ELR (cell line): ENCODE data around the gene ANXA2R.
A peak's percentile ranks its signal among the peaks of the same experiment; 100 is the strongest.
"Not testable (repeated sequence)": the region's sequence is repeated elsewhere in the genome, so short reads cannot be mapped to it uniquely, and the experiment has no call there.

Source experiments
- DNase-seq: peaks from one replicate; pipeline ENCODE4 v3.0.0-alpha.2; 2015; ENCODE audit warnings: low read depth

ANXA2R gene

GRCh38 chr5:43033841-43034590, 6.1 kb downstream of the ANXA2R start:
- no peak for DNase-seq

- no peak for DNase-seq
Measured at GRCh38 chr5:43027054-43027785, 12.9 kb downstream of the ANXA2R start.

GRCh38 chr5:43025184-43025950, 14.8 kb downstream of the ANXA2R start:
- DNase-seq, result not testable (repeated sequence)

GRCh38 chr5:43024217-43024616, 15.9 kb downstream of the ANXA2R start:
- no peak for DNase-seq

GRCh38 chr5:43021151-43021550, 19.0 kb downstream of the ANXA2R start:
- DNase-seq, result no peak

- DNase-seq, result peak; percentile 56
Measured at GRCh38 chr5:43020399-43020746, 19.7 kb downstream of the ANXA2R start.

- DNase-seq, result peak; percentile 93
Measured at GRCh38 chr5:43019614-43020398, 20.3 kb downstream of the ANXA2R start.

- DNase-seq, result no peak
Measured at GRCh38 chr5:43019291-43019613, 20.9 kb downstream of the ANXA2R start.

GRCh38 chr5:43017428-43017815, 22.7 kb downstream of the ANXA2R start:
- peak; percentile 66 for DNase-seq

GRCh38 chr5:43016217-43016779, 23.8 kb downstream of the ANXA2R start:
- no peak for DNase-seq

- DNase-seq, result no peak
Measured at GRCh38 chr5:43014522-43014921, 25.6 kb downstream of the ANXA2R start.

GRCh38 chr5:43010935-43011315, 29.2 kb downstream of the ANXA2R start:
- peak; percentile 47 for DNase-seq

GRCh38 chr5:43008363-43009153, 31.6 kb downstream of the ANXA2R start:
- peak; percentile 92 for DNase-seq

GRCh38 chr5:43007911-43008362, 32.2 kb downstream of the ANXA2R start:
- peak; percentile 89 for DNase-seq

- DNase-seq, result peak; percentile 83
Measured at GRCh38 chr5:43007246-43007910, 32.7 kb downstream of the ANXA2R start.

- no peak for DNase-seq
Measured at GRCh38 chr5:43006424-43007202, 33.5 kb downstream of the ANXA2R start.

- DNase-seq, result no peak
Measured at GRCh38 chr5:43005031-43005430, 35.1 kb downstream of the ANXA2R start.

- DNase-seq, result no peak
Measured at GRCh38 chr5:43001748-43002147, 38.4 kb downstream of the ANXA2R start.

- no peak for DNase-seq
Measured at GRCh38 chr5:43000914-43001313, 39.2 kb downstream of the ANXA2R start.
